NCI-H2196 (cell line): ENCODE results near the gene PSPH.
A peak's percentile ranks its signal among the peaks of the same experiment; 100 is the strongest.

Experiments
- DNase-seq: peaks from one replicate; lab custom pipeline; 2025; ENCODE audit not compliant: unreplicated experiment; lab: John Stamatoyannopoulos, UW

PSPH gene

GRCh38 chr7:56007167-56007652, 44.0 kb downstream of the PSPH start:
- peak; percentile 75 for DNase-seq

- no peak for DNase-seq
Observed at GRCh38 chr7:56003749-56004148, 47.5 kb downstream of the PSPH start.

DNA sequence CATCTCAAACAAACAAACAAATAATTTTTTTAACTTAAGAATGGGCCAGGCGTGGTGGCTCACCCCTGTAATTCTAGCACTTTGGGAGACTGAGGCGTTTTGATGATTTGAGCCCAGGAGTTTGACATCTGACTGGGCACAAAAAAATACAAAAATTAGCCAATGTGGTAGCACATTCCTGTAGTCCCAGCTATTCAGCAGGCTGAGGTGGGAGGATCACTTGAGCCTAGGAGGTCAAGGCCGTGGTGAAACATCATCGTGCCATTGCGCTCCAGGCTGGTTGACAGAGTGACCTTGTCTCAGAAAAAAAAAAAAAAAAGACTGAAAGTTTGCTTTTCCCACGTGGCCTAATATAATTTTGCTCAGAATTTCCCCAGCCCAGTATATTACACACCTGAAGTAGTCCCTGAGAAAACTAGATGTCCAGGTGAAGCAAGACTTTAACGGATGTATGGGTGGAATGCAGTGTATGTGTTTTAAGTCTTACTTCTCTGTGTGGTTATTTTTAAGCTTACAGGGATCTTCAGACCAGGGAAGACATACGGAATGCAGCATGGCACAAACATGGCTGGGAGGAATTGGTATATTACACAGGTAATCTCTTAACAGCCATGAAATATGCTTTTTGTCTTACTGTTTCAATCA, 54.3 kb downstream of the PSPH start:
- DNase-seq, result no peak

GRCh38 chr7:55992346-55992745, 58.9 kb downstream of the PSPH start:
- DNase-seq, result no peak

DNA sequence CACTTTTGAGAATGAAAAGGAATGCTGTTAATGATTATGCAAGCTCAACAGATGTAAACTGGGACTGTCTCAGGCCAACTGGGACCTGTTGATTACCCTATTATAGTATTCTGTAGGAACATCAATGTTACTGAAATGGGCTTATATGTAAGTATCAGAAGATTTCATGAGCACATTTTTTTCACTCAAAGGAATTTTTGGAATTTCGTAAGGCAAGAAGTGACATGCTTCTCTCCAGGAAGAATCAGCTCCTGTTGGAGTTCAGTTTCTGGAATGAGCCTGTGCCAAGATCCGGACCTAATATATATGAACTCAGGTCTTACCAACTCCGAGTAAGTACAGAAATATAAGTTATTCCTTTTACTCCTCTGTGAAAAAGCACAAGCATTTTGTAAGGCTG, 67.7 kb downstream of the PSPH start:
- DNase-seq, result no peak

DNA sequence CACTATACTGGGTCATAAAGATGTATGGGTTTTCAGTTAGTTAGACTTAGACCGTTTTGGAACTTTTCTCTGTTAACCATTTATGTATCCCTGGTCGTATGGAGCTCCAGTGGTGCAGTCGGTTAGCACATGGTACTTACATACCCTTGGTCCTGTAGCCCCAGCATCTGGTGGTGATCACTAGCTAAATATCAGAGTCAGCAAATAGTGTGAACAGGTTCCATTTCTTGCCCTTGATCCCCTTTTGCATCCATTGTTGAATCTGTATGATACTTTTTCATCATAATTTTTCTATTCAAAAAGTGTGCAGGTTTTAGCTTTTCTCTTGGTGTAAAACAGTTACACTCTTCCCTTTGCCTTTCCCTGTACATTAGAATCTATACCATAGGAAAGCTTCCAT, 71.0 kb downstream of the PSPH start:
- DNase-seq, result no peak

- DNase-seq, result peak; percentile 81
Observed at GRCh38 chr7:55977831-55978230, 73.4 kb downstream of the PSPH start.

DNA sequence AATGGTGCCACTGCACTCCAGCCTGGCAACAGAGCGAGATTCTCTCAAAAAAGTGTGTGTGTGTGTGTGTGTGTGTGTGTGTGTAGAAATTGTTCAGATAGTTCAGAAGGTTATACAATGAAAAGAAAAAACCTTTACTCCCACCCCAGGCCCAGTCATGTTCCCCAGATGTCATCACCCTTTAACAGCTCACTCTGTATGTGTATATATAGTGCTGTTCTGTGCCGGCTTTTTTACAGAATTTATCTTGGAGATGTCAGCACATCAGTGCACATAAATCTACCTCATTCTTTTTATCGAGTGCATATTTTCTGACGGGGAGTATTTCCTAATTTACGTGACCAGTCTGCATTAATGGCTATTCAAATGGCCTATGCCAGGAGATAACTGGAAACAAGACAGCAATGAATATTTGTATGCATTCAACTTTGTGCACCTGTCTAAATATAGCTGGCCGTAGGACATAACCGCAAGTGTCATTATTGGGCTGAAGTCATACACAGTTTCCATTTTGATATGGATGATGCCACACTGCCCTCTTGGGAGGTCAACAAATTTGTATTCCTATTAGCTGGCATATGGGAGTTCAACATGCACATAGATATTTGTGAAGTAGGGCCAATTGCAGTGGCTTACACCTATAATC, 75.1 kb downstream of the PSPH start:
- peak; percentile 87 for DNase-seq

- DNase-seq, result no peak
Observed at GRCh38 chr7:55973747-55974250, 77.4 kb downstream of the PSPH start.

DNA sequence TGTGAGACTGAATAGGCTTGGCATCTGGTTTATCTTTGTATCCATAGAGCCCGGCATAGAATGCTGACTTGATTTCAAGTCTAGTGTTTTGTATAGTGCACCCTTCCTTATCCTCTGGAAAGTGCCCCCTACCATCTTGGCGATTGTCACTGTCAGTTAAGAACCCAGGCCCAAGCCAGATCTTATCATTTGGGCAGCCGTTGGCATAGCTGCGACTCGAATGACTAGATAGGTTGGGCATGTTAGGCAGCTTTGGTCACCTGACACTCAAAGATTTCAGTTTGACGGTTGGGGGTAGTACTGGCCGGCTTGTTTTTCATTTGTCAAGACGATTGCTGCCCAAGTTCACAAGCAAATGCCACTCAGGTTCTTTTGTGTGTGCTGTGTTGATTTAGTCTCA, 80.3 kb downstream of the PSPH start:
- DNase-seq, result peak; percentile 77

GRCh38 chr7:55970561-55970960, 80.7 kb downstream of the PSPH start:
- DNase-seq, result peak; percentile 74

- DNase-seq, result peak; percentile 61
Observed at GRCh38 chr7:55969391-55969790, 81.9 kb downstream of the PSPH start.

DNA sequence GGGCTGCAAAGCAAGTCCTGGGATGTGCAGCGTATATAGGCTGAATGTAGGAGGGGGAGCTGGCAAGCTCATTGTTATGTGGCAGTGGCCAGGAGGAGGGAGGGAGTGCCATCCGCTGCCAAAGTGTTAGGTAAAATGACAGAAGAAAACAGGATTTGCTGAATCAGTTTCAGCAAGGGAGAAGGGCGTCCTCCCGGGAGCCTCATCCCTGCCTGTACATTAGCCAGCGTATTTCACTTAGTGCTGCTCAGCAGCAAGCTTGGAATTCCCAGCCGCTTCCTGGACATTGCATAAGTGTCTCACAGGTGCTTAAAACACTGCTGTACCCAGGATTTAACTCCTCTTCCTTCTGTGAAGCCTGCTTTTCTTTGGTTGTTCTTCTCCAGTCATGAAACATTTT, 84.4 kb downstream of the PSPH start:
- no peak for DNase-seq

GRCh38 chr7:55965805-55966421, 85.3 kb downstream of the PSPH start:
- DNase-seq, result peak; percentile 79

GRCh38 chr7:55965100-55965470, 86.2 kb downstream of the PSPH start:
- DNase-seq, result no peak

GRCh38 chr7:55964261-55965099, 86.8 kb downstream of the PSPH start, which contains the start of gene NIPSNAP2:
Gene NIPSNAP2, plus strand, starts transcription at chr7:55964585. Its CDS starts 25 bp downstream, at chr7:55964610.
- DNase-seq, result peak; percentile 93

DNA sequence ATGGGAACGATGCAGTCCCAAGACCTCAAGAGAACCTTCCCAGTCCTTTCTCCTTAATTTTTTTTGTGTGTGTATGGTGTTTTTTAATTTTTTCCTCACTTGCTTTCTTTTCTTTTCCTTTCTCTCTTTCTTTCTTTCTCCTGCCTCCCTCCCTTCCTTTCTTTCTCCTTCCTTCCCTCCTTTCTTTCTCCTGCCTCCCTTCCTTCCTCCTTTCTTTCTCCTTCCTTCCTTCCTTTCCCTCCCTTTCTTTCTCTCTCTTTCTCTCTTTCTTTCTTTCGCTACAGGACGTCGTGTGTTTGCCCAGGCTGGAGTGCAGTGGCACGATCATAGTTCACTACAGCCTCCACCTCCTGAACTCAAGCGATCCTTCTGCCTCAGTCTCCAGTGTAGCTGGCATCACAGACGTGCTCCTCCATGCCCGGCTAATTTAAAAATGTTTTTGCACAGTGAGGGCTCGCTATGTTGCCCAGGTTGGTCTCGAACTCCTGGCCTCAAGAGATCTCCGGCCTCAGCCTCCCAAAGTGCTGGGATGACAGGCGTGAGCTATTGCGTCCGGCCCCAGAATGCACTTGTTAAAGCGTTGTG, 87.6 kb downstream of the PSPH start:
- DNase-seq, result no peak

DNA sequence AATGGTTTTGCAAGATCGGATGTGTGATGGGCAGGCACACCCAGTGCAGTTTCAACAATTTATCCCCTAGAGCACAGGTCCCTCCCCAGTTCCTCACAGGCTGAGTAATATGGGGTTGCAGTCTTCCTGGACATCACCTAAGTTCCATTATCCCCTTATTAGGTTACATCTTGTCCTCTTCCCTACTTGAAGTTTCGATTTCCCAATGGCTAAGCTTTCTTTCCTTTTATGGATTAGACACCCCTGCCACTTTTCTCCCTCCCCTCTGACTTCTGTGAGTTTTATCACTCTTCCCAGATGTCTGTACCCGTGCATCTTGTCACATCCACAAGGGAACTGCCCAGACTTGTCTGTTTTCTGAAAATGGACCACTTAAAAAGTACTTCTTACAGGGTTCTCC, 89.2 kb downstream of the PSPH start:
- no peak for DNase-seq
